DMS53 treated with DMSO at 0.1 percent for 48 hours (cell line): ENCODE data around the gene EIF2S3.
A peak's percentile ranks its signal among the peaks of the same experiment; 100 is the strongest.
"Not testable (repeated sequence)": the region's sequence is repeated elsewhere in the genome, so short reads cannot be mapped to it uniquely, and the experiment has no call there.

Experiments
- DNase-seq: peaks from one replicate; lab custom pipeline; 2025; ENCODE audit not compliant: unreplicated experiment; lab: John Stamatoyannopoulos, UW

Gene EIF2S3

GRCh38 chrX:24049643-24050042, 5.1 kb upstream of the EIF2S3 start:
- not testable (repeated sequence) for DNase-seq

DNA sequence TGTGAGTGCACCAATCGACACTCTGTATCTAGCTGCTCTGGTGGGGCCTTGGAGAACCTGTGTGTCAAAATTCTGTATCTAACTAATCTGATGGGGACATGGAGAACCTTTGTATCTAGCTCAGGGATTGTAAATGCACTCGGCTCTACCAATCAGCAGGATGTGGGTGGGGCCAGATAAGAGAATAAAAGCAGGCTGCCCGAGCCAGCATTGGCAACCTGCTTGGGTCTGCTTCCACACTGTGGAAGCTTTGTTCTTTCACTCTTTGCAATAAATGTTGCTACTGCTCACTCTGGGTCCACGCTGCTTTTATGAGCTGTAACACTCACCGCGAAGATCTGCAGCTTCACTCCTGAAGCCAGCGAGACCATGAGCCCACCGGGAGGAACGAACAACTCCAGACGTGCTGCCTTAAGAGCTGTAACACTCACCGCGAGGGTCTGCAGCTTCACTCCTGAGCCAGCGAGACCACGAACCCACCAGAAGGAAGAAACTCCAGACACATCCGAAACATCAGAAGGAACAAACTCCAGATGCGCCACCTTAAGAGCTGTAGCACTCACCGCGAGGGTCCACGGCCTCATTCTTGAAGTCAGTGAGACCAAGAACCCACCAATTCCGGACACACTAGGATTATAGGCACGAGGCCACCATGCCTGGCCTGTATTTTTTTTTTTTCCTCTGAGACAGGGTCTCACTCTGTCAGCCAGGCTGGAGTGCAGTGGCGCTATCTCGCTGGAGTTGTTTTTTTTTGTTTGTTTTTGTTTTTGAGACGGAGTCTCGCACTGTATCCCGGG, 4.0 kb upstream of the EIF2S3 start:
- DNase-seq: not testable (repeated sequence)

GRCh38 chrX:24055043-24055356, 244 bp downstream of the EIF2S3 start:
- no peak for DNase-seq

DNA sequence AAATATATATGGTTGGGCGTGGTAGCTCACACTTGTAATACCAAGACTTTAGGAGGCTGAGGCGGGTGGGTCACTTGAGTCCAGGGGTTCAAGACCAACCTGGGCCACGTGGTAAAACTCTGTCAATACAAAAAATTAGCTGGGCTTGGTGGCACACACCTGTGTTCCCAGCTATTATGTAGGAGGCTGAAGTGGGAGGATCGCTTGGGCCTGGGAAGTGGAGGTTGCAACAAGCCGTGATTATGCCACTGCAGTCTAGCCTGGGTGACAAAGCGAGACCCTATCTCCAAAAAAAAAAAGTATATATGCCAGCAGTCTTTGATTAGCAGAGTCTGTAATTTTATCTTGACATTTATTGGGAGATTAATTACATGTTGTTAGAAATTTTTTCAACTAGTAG, 8.7 kb downstream of the EIF2S3 start:
- DNase-seq: no peak

- no peak for DNase-seq
Observed at GRCh38 chrX:24069877-24070276, 15.1 kb downstream of the EIF2S3 start.

GRCh38 chrX:24079411-24079810, 24.7 kb downstream of the EIF2S3 start:
- no peak for DNase-seq

DNA sequence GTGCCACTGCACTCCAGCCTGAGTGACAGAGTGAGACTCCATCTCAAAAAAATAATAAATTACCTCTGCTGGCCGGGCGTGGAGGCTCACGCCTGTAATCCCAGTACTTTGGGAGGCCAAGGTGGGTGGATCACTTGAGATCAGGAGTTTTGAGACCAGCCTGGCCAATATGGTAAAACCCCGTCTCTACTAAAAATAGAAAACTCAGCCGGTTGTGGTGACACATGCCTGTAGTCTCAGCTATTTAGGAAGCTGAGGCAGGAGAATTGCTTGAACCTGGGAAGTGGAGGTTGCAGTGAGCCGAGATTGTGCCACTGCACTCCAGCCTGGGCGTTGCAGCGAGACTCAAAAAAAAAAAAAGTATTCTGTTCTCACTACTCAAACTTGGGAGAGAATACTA, 25.5 kb downstream of the EIF2S3 start:
- DNase-seq: not testable (repeated sequence)

GRCh38 chrX:24080704-24081103, 25.9 kb downstream of the EIF2S3 start:
- no peak for DNase-seq

- peak; percentile 40 for DNase-seq
Observed at GRCh38 chrX:24081661-24082154, 27.0 kb downstream of the EIF2S3 start.

DNA sequence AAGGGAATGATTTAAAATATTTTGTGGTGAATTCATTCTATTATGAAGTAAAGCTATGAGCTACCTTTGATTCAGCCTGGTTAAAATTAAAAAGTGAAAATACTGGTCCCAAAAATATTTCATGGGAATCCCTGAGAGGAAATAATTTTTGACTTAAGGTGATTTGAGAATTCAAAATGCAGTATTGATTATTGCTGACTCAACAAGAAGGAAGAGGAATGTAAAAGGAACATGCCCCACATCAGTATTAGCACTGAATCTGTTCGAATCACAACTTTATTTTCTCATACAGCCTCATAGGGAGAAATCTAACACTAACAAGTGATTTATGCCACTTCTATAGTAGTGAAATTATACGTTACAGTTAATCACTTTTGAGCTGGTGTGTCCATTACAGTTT, 27.7 kb downstream of the EIF2S3 start:
- DNase-seq: no peak

DNA sequence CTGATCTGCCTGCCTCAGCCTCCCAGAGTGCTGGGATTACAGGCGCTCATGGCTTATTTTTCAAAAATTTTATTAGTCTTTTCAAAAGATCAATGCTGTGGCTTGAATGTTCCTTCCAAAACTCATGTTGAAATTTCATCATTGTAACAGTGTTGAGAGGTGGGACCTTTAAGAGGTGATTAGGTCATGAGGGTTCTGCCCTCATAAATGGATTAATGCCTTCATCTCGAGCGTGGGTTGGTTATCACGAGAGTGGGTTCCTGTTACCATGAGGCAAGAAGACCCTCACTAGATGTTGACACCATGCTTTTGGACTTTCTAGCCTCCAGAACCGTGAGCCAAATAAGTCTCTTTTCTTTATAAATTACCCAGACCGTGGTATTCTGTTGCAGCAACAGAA, 30.3 kb downstream of the EIF2S3 start:
- DNase-seq: no peak

- DNase-seq: no peak
Observed at GRCh38 chrX:24090300-24091200, 35.8 kb downstream of the EIF2S3 start.

- no peak for DNase-seq
Observed at GRCh38 chrX:24093746-24094145, 39.0 kb downstream of the EIF2S3 start.

GRCh38 chrX:24097741-24098260, 43.0 kb downstream of the EIF2S3 start:
- no peak for DNase-seq

DNA sequence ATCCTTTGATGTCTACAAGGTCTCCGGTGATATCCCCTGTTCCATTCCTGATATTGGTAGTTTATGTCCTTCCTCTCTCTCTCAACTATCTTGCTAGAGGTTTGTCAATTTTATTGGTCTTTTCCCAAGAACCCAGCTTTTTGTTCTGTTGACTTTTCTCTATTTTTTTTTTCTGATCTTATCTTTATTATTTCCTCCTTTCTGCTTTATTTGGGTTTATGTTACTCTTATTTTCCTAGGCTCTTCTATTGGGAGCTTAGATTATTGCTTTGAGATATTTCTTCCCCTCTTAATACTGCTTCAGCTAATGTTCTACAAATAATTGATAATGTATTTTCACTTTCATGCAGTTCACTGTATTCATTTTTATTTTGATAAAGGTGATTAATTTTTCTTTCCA, 44.2 kb downstream of the EIF2S3 start:
- no peak for DNase-seq

- no peak for DNase-seq
Observed at GRCh38 chrX:24099394-24099793, 44.6 kb downstream of the EIF2S3 start.

DNA sequence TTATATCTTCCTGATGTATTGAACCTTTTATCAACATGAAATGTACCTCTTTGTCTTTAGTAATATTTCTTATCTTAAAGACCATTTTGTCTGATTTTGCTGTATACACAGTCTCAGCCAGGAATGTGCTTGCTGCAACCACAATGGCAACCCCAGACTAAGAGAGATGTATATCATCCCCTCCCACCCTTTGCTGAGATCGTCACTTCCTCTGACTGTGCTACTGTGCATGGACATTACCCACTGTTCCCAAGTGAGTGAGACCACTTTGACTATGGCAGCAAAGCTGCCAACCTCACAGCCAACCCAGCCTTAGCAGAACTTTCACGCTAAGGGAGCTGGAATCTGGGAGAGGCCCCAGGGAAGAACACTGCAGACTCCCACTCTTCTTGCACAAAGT, 46.0 kb downstream of the EIF2S3 start:
- DNase-seq: no peak

DNA sequence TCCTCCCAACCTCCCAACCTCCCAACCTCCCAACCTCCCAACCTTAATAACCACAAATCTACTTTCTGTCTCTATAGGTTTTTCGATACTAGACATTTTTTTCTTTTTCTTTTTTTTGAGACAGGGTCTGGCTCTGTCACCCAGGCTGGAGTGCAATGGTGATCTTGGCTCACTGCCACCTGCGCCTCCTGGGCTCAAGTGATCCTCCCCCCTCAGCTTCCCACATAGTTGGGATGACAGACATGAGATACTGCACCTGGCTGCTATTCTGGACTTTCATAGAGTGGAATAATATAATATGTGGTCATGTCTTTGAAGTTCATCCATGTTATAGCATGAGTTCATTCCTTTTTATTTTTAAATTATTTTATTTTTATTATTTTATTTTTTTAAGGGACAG, 55.3 kb downstream of the EIF2S3 start:
- DNase-seq: peak; percentile 51

DNA sequence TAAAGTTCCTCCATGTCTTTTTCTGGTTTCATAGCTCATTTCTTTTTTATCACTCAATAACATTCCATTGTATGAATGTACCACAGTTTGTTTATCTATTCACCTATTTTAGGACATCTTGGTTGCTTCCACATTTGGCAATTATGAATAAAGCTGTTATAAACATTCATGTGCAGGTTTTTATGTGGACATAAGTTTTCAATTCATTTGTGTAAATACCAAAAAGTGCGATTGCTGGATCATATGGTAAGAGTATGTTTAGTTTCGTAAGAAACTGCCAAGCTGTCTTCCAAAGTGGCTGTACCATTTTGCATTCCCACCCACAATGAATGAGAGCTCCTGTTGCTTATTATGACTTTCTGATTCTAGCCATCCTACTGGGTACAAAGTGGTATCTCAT, 58.4 kb downstream of the EIF2S3 start:
- DNase-seq: no peak

DNA sequence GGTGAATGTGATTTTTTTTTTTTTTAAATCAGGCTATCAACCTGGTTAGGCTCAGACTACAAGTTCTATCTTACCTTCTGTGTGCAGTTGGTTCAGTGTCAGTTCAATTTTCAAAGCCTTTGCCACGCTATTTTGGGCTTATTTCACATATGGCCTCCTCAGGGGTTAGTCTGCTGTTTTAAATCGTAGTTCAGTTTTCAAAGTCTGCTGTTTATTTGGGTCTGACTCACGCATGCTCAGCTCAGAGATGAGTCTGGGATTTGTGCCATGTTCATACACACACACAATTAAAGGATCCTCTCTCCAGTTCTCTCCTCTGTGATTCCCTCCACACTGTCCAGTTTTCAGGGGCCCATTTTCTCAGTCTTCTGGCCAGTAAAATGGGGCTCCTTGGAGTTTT, 62.5 kb downstream of the EIF2S3 start:
- DNase-seq: no peak

- DNase-seq: no peak
Observed at GRCh38 chrX:24124244-24124799, 69.6 kb downstream of the EIF2S3 start.
